HUDEP-2 (cell line): ENCODE results near the gene PTPN23.

Source experiments
- DNase-seq, 76 experiments: peaks; one replicate each; lab custom pipeline; 2025; ENCODE audit not compliant: unreplicated experiment in 76 of 76; lab: John Stamatoyannopoulos, UW

PTPN23 gene

DNA sequence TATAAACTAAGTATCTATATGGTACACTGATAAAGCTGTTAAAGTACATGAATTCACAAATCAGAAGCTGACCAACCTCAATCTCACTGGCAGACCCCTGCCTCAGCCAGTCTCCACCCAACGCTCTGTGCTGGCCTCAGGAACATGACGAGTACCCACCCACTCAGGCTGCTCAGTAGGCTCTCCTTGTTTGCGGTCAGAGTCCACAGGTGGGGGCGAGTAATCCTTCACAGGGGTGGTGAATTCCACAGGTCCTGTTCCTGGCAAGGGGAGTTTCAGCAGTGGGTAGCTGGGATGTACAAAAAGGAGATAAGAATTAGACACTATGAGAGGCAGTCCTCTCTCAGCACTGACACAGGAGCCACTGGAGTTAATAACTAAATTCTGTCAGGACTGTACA, 54.0 kb downstream of the PTPN23 start:
- DNase-seq, result no peak

DNA sequence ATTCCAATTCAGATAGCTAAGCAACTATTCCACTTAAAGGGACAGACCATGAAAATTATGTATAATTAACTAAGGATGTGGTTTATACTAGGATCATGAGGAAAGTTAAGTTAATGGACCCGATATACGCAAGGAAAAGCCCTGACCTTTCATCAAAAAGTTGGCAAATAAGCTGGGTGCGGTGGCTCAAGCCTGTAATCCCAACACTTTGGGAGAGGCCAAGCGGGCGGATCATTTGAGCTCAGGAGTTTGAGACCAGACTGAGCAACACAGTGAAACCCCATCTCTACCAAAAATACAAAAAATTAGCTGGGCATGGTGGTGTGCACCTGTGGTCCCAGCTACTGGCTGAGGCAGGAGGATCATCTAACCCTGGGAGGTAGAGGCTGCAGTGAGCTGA, 55.4 kb downstream of the PTPN23 start:
- DNase-seq, result no peak

DNA sequence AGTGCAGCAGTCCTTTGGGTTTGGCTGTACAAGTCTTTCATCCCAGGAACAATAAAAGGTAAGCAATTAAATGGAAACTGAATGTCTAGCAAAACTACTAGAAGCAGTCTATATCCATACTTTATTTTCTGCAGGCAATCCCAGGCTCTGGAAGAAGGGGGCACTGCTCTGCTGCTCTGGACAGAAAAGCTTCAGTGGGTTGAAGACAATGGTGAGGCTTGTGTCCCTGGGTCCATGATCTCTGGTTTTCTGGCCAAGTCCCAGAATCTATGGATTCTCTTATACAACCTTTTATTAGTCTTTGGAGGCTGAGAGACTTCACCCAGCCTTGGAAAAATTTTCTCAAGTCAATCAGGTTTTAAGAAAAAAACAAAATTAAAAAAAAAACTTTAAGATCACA, 59.3 kb downstream of the PTPN23 start:
- DNase-seq, result peak in 3 of 76 experiments; percentile 5 to 11 (median 6)

DNA sequence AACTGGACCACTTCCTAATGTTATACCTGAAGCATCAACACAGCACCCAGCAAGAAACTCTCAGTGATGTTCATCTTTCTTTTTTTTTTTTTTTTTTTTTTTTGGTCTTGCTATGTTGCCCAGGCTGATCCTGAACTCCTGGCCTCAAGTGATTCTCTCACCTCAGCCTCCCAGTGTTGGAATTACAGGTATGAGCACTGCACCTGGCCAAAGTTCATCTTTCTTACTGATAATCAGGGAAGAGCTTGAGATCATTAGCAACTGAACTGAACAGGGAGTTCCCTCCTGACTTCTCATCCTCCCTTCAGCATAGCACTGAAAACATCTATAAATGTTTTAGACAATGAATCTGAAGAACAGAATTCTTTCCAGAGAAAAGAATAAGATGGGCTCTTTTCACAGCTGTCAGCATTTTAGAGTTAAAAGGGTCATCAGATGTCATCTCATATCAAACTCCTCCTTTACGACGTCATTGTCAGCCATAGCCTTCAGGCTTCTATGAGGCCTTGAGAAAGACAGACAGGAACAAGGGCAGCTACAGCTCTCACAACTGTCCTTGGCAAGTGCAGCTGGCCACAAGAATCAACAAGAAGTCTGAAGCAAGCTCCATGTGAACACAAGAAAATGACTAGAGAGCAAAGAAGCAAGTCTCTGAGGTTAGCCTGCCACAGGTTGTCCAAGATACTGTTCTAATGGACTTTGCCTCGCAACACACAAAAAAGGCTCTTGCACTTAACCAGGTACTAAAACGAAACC, 61.2 kb downstream of the PTPN23 start:
- no peak for DNase-seq

DNA sequence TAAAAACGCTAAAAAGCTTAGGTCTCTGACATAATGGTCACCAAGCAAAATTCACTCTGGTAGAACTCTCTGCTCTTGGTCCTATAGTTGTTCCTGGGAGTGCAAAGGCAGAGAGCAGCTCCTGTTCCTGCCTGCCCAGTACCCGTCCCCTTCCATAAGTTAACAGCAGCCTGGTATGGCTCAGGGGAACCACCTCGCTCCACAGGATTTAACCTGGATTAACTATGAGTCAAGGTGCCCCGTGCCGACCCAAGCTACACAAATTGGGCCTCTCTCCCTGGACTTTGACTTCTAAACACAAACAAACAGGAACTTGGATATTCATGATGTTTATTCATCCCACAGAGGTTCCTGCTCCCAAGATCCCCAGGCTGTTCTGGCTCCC, 62.8 kb downstream of the PTPN23 start:
- no peak for DNase-seq

DNA sequence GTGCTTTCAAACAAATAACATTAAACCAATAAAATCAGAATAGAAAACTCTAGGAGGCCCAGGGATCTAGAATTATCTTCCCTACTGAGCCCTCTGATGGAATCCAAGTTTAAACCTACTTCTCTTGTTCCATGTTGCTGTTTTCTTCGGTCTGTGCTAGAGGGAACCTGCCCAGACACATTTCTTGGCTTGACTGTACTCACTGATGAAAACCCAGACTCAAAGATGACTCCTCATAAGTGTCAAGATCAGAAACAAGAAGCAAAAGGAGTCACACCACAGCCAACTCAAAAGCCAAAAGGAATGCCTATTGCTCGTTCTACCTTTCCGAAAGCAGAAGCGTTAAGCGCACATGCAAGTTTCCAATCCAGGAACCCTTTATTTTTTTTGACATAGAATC, 63.3 kb downstream of the PTPN23 start:
- DNase-seq, result no peak

DNA sequence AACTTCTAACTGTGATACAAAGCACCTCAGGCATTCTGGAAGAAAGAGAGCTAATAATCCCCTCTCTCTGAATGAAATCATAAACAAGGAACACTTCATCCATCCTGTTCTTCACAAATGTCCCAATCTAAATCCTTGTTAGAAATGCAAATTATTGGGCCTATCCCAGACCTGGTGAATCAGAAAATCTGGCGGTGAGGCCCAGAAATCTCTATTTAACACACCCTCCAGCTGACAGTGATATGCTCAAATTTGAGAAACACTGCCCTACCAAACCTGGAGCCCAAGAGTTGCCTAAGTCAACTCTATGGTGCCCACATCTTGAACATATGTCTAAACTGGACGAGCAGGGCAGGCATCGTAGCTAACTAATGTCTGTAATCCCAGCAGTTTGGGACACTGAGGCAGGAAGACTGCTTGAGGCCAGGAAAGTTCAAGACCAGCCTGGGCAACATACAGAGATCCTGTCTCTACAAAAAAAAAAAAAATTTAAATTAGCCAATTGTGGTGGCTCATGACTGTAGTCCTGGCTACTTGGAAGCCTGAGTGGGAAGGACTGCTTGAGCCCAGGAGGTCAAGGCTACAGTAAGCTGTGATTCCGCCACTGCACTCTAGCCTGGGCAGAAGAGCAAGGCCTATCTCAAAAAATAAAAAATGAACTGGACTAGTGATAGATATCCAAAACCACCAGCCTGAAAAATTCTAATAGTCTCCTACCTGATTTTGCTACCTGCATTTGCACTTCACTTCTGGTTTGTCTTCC, 71.8 kb downstream of the PTPN23 start:
- DNase-seq, result no peak

DNA sequence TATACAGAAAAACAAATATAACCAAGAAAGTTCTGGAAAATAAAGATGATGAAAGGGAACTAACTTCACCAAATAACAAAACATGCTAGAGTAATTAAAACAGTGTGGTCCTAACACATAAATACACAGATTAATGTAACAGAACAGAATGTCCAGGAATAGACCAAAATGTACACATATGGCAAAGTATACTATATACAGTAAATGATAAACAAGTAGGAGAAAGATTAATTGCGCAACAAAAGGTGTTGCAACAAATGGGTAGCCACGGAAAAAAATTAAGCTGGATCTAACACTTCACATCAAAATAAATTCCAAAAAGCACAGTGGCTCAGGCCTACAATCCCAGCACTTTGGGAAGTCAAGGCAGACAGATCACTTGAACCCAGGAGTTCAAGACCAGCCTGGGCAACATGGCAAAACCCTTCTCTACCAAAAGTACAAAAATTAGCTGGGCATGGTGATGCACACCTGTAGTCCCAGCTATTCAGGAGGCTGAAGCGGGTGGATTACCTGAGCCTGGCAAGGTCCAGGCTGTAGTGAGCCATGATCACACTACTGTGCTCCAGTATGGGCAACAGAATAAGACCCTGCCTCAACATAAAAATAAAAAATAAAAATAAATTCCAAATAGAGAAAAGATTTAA, 75.1 kb downstream of the PTPN23 start:
- DNase-seq, result no peak

DNA sequence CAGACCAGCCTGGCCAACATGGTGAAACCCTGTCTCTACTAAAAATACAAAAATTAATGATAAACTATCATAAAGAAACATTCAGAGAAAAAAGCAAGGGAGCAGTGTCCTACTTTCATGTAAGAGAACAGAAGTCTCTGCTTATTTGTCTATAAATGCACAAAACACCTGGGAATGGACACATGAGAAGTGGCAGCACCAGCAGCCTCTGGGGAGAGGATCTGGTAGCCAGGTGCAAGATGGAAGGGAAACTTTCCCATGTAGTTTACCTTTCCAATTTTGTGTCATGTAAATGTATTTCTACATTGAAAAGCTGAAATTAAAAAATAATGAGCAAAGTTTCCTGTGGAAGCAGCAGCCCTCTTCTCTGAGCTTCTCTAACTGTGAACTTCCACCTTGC, 76.2 kb downstream of the PTPN23 start:
- no peak for DNase-seq

DNA sequence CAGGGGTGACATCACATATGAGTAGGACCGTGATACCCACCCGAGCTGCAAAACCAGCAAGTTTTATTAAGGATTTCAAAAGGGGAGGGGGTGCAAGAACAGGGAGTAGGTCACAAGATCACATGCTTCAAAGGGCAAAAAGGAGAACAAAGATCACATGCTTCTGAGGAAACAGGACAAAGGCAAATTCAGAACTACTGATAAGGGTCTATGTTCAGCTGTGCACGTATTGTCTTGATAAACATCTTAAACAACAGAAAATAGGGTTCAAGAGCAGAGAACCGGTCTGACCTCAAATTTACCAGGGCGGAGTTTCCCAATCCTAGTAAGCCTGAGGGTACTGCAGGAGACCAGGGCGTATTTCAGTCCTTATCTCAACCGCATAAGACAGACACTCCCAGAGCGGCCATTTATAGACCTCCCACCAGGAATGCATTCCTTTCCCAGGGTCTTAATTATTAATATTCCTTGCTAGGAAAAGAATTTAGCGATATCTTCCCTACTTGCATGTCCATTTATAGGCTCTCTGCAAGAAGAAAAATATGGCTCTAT, 78.8 kb downstream of the PTPN23 start:
- DNase-seq, result peak in 16 of 76 experiments; percentile 8 to 67 (median 24)
